ENCODE measurements around the gene KIFC3.
A peak's percentile ranks its signal among the peaks of the same experiment; 100 is the strongest.

The KIFC3 gene

GRCh38 chr16:57774705-57775285 lies 27.5 kb downstream of the KIFC3 start:
- Mint-ChIP-seq H3K36me3 (ENCODE audit: low read depth) (no peaks in the 10 kb centered on the region), H3K27ac (no peak overlapping the region), H3K4me3 (no peak overlapping the region), H3K9me3 (no peaks in the 10 kb centered on the region), H3K27me3 (no peaks in the 10 kb centered on the region), H3K4me1 (ENCODE audit: low read depth) (peaks cover 2% of the 10 kb centered on the region)
- no peak for DNase-seq

- Mint-ChIP-seq H3K27ac (no peak overlapping the region), H3K4me1 (ENCODE audit: low read depth) (no peaks in the 10 kb centered on the region), H3K36me3 (ENCODE audit: low read depth) (no peaks in the 10 kb centered on the region), H3K9me3 (no peaks in the 10 kb centered on the region), H3K4me3 (no peak overlapping the region), H3K27me3 (no peaks in the 10 kb centered on the region)
- DNase-seq, result no peak
Measured at GRCh38 chr16:57773655-57774295, 28.5 kb downstream of the KIFC3 start.

GRCh38 chr16:57773019-57773418 lies 29.3 kb downstream of the KIFC3 start:
- Mint-ChIP-seq H3K9me3 (no peaks in the 10 kb centered on the region), H3K4me1 (ENCODE audit: low read depth) (no peaks in the 10 kb centered on the region), H3K27ac (no peak overlapping the region), H3K4me3 (no peak overlapping the region), H3K27me3 (no peaks in the 10 kb centered on the region), H3K36me3 (ENCODE audit: low read depth) (no peaks in the 10 kb centered on the region)
- DNase-seq, result no peak

DNA sequence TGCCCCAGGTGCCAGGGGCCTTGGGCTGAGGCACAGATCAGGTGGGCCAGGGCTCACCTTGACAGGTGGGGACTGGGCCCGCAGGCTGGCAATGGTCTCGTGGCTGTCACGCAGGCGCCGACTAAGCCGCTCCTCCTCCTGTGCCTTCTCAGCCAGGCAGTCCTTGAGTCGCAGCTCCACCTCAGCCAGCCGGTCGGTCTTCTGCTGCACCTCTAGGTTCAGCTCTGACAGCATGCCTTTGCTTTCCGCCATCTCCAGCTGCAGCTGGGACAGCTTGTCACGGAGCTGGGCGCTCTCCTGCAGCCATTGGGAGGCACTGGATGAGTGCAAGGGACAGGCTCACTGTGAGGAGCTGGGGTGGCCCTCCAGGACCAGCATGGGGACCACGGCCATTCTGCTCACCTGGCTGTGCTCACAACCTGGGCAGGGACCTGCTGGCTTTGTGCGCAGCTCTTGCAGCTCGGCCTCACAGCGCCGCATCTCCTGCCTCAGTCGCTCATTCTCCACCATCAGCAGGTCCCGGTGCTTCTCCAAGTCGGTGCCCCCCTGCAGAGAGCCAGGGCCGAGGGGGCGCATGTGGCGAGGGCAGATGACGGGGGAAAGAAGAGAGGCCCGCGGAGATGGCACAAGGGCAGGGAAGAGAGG lies 31.0 kb downstream of the KIFC3 start:
- no peaks in the 10 kb centered on the region for H3K9me3 Mint-ChIP-seq
- no peaks in the 10 kb centered on the region for H3K36me3 Mint-ChIP-seq (ENCODE audit: low read depth)
- no peak for DNase-seq
- no peaks in the 10 kb centered on the region for H3K4me1 Mint-ChIP-seq (ENCODE audit: low read depth)
- no peak overlapping the region for H3K4me3 Mint-ChIP-seq
- H3K27ac Mint-ChIP-seq, result no peak overlapping the region
- no peaks in the 10 kb centered on the region for H3K27me3 Mint-ChIP-seq

- no peaks in the 10 kb centered on the region for H3K4me1 Mint-ChIP-seq (ENCODE audit: low read depth)
- no peak overlapping the region for H3K27ac Mint-ChIP-seq
- H3K27me3 Mint-ChIP-seq, result no peaks in the 10 kb centered on the region
- no peak for DNase-seq
- H3K4me3 Mint-ChIP-seq, result no peak overlapping the region
- H3K36me3 Mint-ChIP-seq (ENCODE audit: low read depth), result no peaks in the 10 kb centered on the region
- no peaks in the 10 kb centered on the region for H3K9me3 Mint-ChIP-seq
Measured at GRCh38 chr16:57770361-57770760, 31.9 kb downstream of the KIFC3 start.

- H3K27ac Mint-ChIP-seq, result no peak overlapping the region
- no peaks in the 10 kb centered on the region for H3K27me3 Mint-ChIP-seq
Measured at GRCh38 chr16:57769541-57770145, 32.6 kb downstream of the KIFC3 start.

GRCh38 chr16:57766714-57767348 lies 35.5 kb downstream of the KIFC3 start:
- no peaks in the 10 kb centered on the region for H3K36me3 Mint-ChIP-seq (ENCODE audit: low read depth)
- H3K27me3 Mint-ChIP-seq, result no peaks in the 10 kb centered on the region
- no peaks in the 10 kb centered on the region for H3K4me1 Mint-ChIP-seq (ENCODE audit: low read depth)
- no peak overlapping the region for H3K4me3 Mint-ChIP-seq
- no peaks in the 10 kb centered on the region for H3K9me3 Mint-ChIP-seq
- no peak overlapping the region for H3K27ac Mint-ChIP-seq
- no peak for DNase-seq

More at GRCh38 chr16:57769541-57770145, 32.6 kb downstream of the KIFC3 start:
- H3K36me3 Mint-ChIP-seq (ENCODE audit: low read depth), result no peaks in the 10 kb centered on the region
- H3K9me3 Mint-ChIP-seq, result no peaks in the 10 kb centered on the region
- H3K4me1 Mint-ChIP-seq (ENCODE audit: low read depth), result no peaks in the 10 kb centered on the region
- no peak for DNase-seq
- no peak overlapping the region for H3K4me3 Mint-ChIP-seq

- no peaks in the 10 kb centered on the region for H3K9me3 Mint-ChIP-seq
- H3K4me1 Mint-ChIP-seq (ENCODE audit: low read depth), result no peaks in the 10 kb centered on the region
- no peaks in the 10 kb centered on the region for H3K27me3 Mint-ChIP-seq
- no peak overlapping the region for H3K4me3 Mint-ChIP-seq
- no peak for DNase-seq
- no peaks in the 10 kb centered on the region for H3K36me3 Mint-ChIP-seq (ENCODE audit: low read depth)
- no peak overlapping the region for H3K27ac Mint-ChIP-seq
Measured at GRCh38 chr16:57765160-57765728, 37.0 kb downstream of the KIFC3 start.

DNA sequence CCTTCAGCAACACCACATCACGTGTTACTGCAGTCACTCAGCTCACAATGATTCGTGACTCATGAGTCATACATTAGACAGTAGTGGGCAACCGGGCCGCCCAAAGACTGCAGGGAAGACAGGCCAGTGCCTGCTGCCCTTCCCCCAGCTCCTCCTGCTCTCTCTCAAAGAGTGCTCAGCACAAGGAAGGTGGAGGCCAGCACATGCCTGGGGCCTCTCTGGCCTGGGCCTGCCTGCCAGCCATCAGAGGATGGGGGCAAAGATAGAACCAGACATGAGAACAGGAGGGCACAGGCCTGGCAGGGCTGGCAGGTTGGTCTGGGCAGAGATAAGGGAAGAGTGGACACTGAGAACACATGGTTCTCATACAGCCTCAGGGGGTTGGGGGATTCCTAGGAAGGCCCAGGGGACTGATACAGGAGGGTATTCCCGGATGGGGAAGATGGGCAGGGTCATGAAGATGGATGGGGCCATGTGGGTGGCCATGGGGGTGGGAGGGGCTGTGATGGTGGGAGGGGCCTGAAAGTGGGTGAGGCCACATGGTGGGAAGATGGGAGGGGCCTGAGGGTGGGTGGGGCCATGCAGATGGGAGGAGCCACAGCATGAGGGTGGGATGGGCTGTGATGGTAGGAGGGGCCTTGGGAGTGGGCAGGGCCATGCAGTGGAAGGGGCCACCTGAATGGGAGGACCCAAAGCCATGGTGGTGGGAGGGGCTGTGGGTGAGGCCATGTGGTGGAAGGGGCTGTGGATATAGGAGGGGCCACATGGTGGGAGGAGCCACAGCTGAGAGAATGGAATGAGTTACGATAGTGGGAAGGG lies 37.7 kb downstream of the KIFC3 start:
- H3K27me3 Mint-ChIP-seq, result no peaks in the 10 kb centered on the region
- H3K4me1 Mint-ChIP-seq (ENCODE audit: low read depth), result no peaks in the 10 kb centered on the region
- peak; percentile 49 for DNase-seq
- no peaks in the 10 kb centered on the region for H3K36me3 Mint-ChIP-seq (ENCODE audit: low read depth)
- H3K4me3 Mint-ChIP-seq, result no peak overlapping the region
- H3K27ac Mint-ChIP-seq, result peak overlapping the region; percentile 10
- H3K9me3 Mint-ChIP-seq, result no peaks in the 10 kb centered on the region

GRCh38 chr16:57764006-57764340 lies 38.3 kb downstream of the KIFC3 start:
- H3K36me3 Mint-ChIP-seq (ENCODE audit: low read depth), result no peaks in the 10 kb centered on the region
- no peaks in the 10 kb centered on the region for H3K4me1 Mint-ChIP-seq (ENCODE audit: low read depth)
- DNase-seq, result no peak
- H3K4me3 Mint-ChIP-seq, result no peak overlapping the region
- H3K27ac Mint-ChIP-seq, result no peak overlapping the region
- H3K9me3 Mint-ChIP-seq, result no peaks in the 10 kb centered on the region
- H3K27me3 Mint-ChIP-seq, result no peaks in the 10 kb centered on the region

DNA sequence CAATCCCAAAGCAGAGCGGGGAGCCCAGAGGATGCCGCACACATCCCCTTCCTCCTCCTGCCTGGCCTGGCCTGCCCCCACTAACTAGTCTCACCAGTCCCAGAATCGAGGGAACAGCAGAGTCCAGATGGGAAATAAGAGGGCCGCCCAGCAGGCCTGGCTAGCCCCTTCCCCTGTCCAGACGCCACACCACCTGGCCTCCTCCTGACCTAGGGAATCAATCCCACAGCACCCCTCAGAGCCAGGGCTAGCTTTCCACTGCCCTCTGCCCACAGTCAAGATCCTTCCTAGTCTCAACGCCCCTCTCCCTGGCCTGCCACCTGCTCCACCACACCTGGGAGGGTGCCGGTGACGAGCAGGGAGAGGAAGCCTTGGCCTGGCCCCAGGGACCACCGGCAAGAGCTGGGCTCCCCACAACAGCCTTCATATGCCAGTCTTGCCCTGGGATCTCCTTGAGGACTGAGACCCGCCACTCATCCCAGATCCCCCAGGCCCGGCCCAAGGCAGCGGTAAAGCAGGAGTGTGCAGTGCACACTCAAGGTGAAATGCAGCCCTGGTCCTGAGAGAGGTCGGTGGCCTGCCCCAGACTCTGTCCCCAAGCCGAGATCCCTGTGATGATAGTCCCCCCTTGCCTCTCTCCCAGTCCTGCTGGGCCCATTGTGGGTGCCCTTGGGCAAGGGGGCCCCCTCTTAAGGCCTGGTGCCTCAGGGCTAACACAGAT lies 38.8 kb downstream of the KIFC3 start:
- peaks cover 4% of the 10 kb centered on the region for H3K36me3 Mint-ChIP-seq (ENCODE audit: low read depth)
- H3K27ac Mint-ChIP-seq, result no peak overlapping the region
- H3K27me3 Mint-ChIP-seq, result no peaks in the 10 kb centered on the region
- DNase-seq, result no peak
- peaks cover 2% of the 10 kb centered on the region for H3K4me1 Mint-ChIP-seq (ENCODE audit: low read depth)
- no peaks in the 10 kb centered on the region for H3K9me3 Mint-ChIP-seq
- no peak overlapping the region for H3K4me3 Mint-ChIP-seq

- Mint-ChIP-seq H3K27ac (no peak overlapping the region), H3K4me3 (no peak overlapping the region), H3K9me3 (no peaks in the 10 kb centered on the region), H3K27me3 (no peaks in the 10 kb centered on the region), H3K4me1 (ENCODE audit: low read depth) (peaks cover 2% of the 10 kb centered on the region), H3K36me3 (ENCODE audit: low read depth) (peaks cover 5% of the 10 kb centered on the region)
- DNase-seq, result no peak
Measured at GRCh38 chr16:57762365-57763040, 39.8 kb downstream of the KIFC3 start.

DNA sequence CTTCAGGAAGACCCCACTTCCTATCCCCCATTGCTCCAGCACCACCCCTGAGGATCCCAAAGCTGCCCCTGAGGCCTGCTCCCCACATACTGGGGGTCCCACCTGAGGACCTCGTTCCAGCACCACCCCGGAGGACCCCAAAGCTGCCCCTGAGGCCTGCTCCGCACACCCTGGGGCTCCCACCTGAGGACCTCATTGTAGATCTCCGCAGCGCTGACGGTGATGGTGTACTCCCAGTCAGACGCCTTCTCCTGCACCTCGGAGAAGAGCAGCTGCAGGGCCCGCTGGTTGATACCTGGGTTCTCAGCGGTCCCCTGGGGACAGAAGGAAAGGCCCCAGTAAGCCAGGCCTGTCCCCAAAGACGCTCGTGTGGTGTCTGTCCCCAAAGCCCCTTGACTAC lies 40.3 kb downstream of the KIFC3 start:
- Mint-ChIP-seq H3K4me3 (no peak overlapping the region), H3K9me3 (no peaks in the 10 kb centered on the region), H3K4me1 (ENCODE audit: low read depth) (peaks cover 2% of the 10 kb centered on the region), H3K36me3 (ENCODE audit: low read depth) (peaks cover 7% of the 10 kb centered on the region), H3K27ac (no peak overlapping the region), H3K27me3 (no peaks in the 10 kb centered on the region)
- DNase-seq, result no peak
